Ascending aorta (tissue), 2 donors: Measurements from ENCODE around the gene SRR. TPM values are rescaled to one million over a fixed set of nuclear protein-coding genes. Genes with fewer than 3 reads are reported as not detected.

Source experiments
- DNase-seq, 2 donors: peaks; one replicate each; pipeline ENCODE4 v3.0.0-alpha.2; 2019; ENCODE audit warnings: low spot score in 2 of 2
- H3K27ac ChIP-seq, 2 donors: fragments of 200-600 bp; sonication (generic); one replicate each; pipeline ENCODE4 v1.5.1; 2016 to 2017; ENCODE audit warnings: mild to moderate bottlenecking in 1 of 2
- H3K27me3 ChIP-seq: fragments of 200-600 bp; sonication (generic); one replicate; pipeline ENCODE4 v1.5.1; 2017
- H3K36me3 ChIP-seq, 2 donors: fragments of 200-600 bp; sonication (generic); one replicate each; pipeline ENCODE4 v1.5.1; 2016
- H3K4me1 ChIP-seq, 2 donors: fragments of 200-600 bp; sonication (generic); one replicate each; pipeline ENCODE4 v1.5.1; 2016 to 2017; ENCODE audit warnings: mild to moderate bottlenecking in 1 of 2
- H3K4me3 ChIP-seq, 2 donors: fragments of 200-600 bp; sonication (generic); one replicate each; pipeline ENCODE4 v1.5.1; 2016 to 2017; ENCODE audit warnings: mild to moderate bottlenecking in 1 of 2
- H3K9me3 ChIP-seq, 2 donors: fragments of 200-600 bp; sonication (generic); one replicate each; pipeline ENCODE4 v1.5.1; 2016
- CTCF ChIP-seq, 3 experiments: fragments of 200-600 bp in 2 of 3; fragments of 450-650 bp in 1 of 3; sonication (generic) in 2 of 3; IDR thresholded peaks; one replicate each; pipeline ENCODE4 v1.5.1; 2016 to 2019; ENCODE audit warnings: antibody characterized with exemption in 3 of 3, mild to moderate bottlenecking in 1 of 3, moderate library complexity in 1 of 3
- intact Hi-C: fragments of 100-400 bp; cut with DNase I; formaldehyde crosslinking; loops from one replicate; pipeline ENCODE4 v1.15.1; 2023
- total RNA-seq: library from RNA; depleted of rRNA; stranded (reverse); fragments of >200 nt; gene quantifications from one replicate; pipeline ENCODE4 v1.1.0, GENCODE V29; 2016

SRR gene
- total RNA-seq, 1 donor from 2014 or later, result not detected

- intact Hi-C loops, result no loop called here
- H3K27me3 ChIP-seq, result no peaks in the 10 kb centered on the region
- peaks cover 27% of the 10 kb centered on the region in 2 donors for H3K36me3 ChIP-seq
- no peaks in the 10 kb centered on the region for H3K9me3 ChIP-seq
- no peaks in the 10 kb centered on the region for H3K4me1 ChIP-seq
- no peak overlapping the region for H3K27ac ChIP-seq
- no peak overlapping the region for H3K4me3 ChIP-seq
- no peak for DNase-seq
- no peak for TF ChIP-seq CTCF (IDR thresholded peaks at IDR 0.05)
Measured at GRCh38 chr17:2361010-2361760, 57.4 kb downstream of the SRR start.

- no peak for DNase-seq
- Histone ChIP-seq H3K36me3 (peaks cover 27 to 30% of the 10 kb centered on the region in 2 donors), H3K4me1 (no peaks in the 10 kb centered on the region), H3K9me3 (no peaks in the 10 kb centered on the region), H3K27ac (no peak overlapping the region), H3K4me3 (no peak overlapping the region), H3K27me3 (no peaks in the 10 kb centered on the region)
- intact Hi-C loops, result no loop called here
- no peak for TF ChIP-seq CTCF (IDR thresholded peaks at IDR 0.05)
Measured at GRCh38 chr17:2362016-2362415, 58.3 kb downstream of the SRR start.

- Histone ChIP-seq H3K27me3 (no peaks in the 10 kb centered on the region), H3K27ac (no peak overlapping the region), H3K4me1 (no peaks in the 10 kb centered on the region), H3K4me3 (no peak overlapping the region), H3K9me3 (no peaks in the 10 kb centered on the region), H3K36me3 (peaks cover 27 to 34% of the 10 kb centered on the region in 2 donors)
- TF ChIP-seq CTCF (IDR thresholded peaks at IDR 0.05), result no peak
- intact Hi-C loops, result no loop called here
- no peak for DNase-seq
Measured at GRCh38 chr17:2362416-2362815, 58.7 kb downstream of the SRR start.

- no peaks in the 10 kb centered on the region for H3K9me3 ChIP-seq
- intact Hi-C loops, result no loop called here
- no peak for DNase-seq
Measured at GRCh38 chr17:2362881-2363280, 59.1 kb downstream of the SRR start.

GRCh38 chr17:2363318-2363717, 59.6 kb downstream of the SRR start:
- TF ChIP-seq CTCF (IDR thresholded peaks at IDR 0.05), result no peak
- H3K4me1 ChIP-seq, result no peaks in the 10 kb centered on the region
- no peaks in the 10 kb centered on the region for H3K27me3 ChIP-seq
- H3K4me3 ChIP-seq, result no peak overlapping the region
- H3K9me3 ChIP-seq, result no peaks in the 10 kb centered on the region
- DNase-seq, result no peak
- no peak overlapping the region for H3K27ac ChIP-seq
- peaks cover 27 to 41% of the 10 kb centered on the region in 2 donors for H3K36me3 ChIP-seq
- intact Hi-C loops, result no loop called here

More at GRCh38 chr17:2362881-2363280, 59.1 kb downstream of the SRR start:
- H3K27me3 ChIP-seq, result no peaks in the 10 kb centered on the region
- H3K36me3 ChIP-seq, result peaks cover 27 to 39% of the 10 kb centered on the region in 2 donors
- TF ChIP-seq CTCF (IDR thresholded peaks at IDR 0.05), result no peak
- no peak overlapping the region for H3K27ac ChIP-seq
- H3K4me1 ChIP-seq, result no peaks in the 10 kb centered on the region
- no peak overlapping the region for H3K4me3 ChIP-seq
